K562 (cell line): Measurements from ENCODE around the gene LAIR2.

Source experiments
- JUNB ChIP-seq: fragments of 450-650 bp; formaldehyde crosslinking; conservative IDR thresholded peaks from 2 replicates; pipeline ENCODE4 v1.4.0; 2020; ENCODE audit warnings: mild to moderate bottlenecking
- MAFF ChIP-seq: IDR thresholded peaks from 2 replicates; pipeline ENCODE4 v1.6.1; 2012; ENCODE audit warnings: low read length, improper control_type of control experiment
- THAP7 ChIP-seq: fragments of 250-450 bp; sonication (Bioruptor Pico); IDR thresholded peaks from 2 replicates; pipeline ENCODE4 v1.5.0; 2021

- TF ChIP-seq THAP7 (no peak), MAFF (no peak), JUNB (CRISPR knock-in tag) (no peak)
Measured at GRCh38 chr19:54485851-54486250, 16.8 kb upstream of the LAIR2 start.
